K562 (cell line): ENCODE results near the gene MMP24. TPM values are rescaled to one million over a fixed set of nuclear protein-coding genes. Genes with fewer than 3 reads are reported as not detected.

ENCODE experiments used
- ARID1B ChIP-seq: fragments of 450-650 bp; IDR thresholded peaks from 2 replicates; pipeline ENCODE4 v1.6.1; 2016; ENCODE audit warnings: antibody characterized with exemption, mild to moderate bottlenecking, inconsistent platforms
- DACH1 ChIP-seq: fragments of 450-650 bp; IDR thresholded peaks from 2 replicates; pipeline ENCODE4 v1.6.1; 2018; ENCODE audit not compliant: partially characterized antibody
- DPF2 ChIP-seq: fragments of 450-650 bp; IDR thresholded peaks from 2 replicates; pipeline ENCODE4 v1.6.1; 2016
- ESRRA ChIP-seq: fragments of 450-650 bp; IDR thresholded peaks from 2 replicates; pipeline ENCODE4 v1.6.1; 2014; ENCODE audit warnings: low read depth, mild to moderate bottlenecking, moderate library complexity, borderline replicate concordance
- ETS2 ChIP-seq: IDR thresholded peaks from 2 replicates; pipeline ENCODE4 v1.6.1; 2016; ENCODE audit warnings: borderline replicate concordance, missing genetic modification characterization, mild to moderate bottlenecking, moderate library complexity, missing compliant biosample characterization; ENCODE audit not compliant: poor library complexity, severe bottlenecking
- HDAC8 ChIP-seq: fragments of 450-650 bp; IDR thresholded peaks from 2 replicates; pipeline ENCODE4 v1.6.1; 2016; ENCODE audit warnings: mild to moderate bottlenecking, missing genetic modification characterization, moderate library complexity, missing compliant biosample characterization
- KDM1A ChIP-seq, 2 experiments: fragments of 450-650 bp; IDR thresholded peaks; 2 replicates each; pipeline ENCODE4 v1.6.1; 2016; ENCODE audit warnings: mild to moderate bottlenecking in 2 of 2
- KHSRP ChIP-seq: fragments of 450-650 bp; IDR thresholded peaks from 2 replicates; pipeline ENCODE4 v1.6.1; 2017
- MAZ ChIP-seq, 2 experiments: fragments of 450-650 bp in 1 of 2; sonication (generic) in 1 of 2; formaldehyde crosslinking; IDR thresholded peaks in 1 of 2; conservative IDR thresholded peaks in 1 of 2; 2 replicates each; pipeline versions ENCODE4 v1.4.0 to v1.5.0; 2020; ENCODE audit warnings: mild to moderate bottlenecking in 1 of 2, missing genetic modification reagents in 1 of 2
- MYNN ChIP-seq, 2 experiments: sonication (generic); formaldehyde crosslinking in 1 of 2; IDR thresholded peaks; 2 replicates each; pipeline versions ENCODE4 v1.5.0 to v1.6.1; 2016 to 2020; ENCODE audit warnings: antibody characterized with exemption in 1 of 2, missing genetic modification reagents in 1 of 2
- NFIX ChIP-seq: fragments of 250-450 bp; sonication (Bioruptor Pico); IDR thresholded peaks from 2 replicates; pipeline ENCODE4 v1.4.0; 2020; ENCODE audit warnings: low read depth, mild to moderate bottlenecking, moderate library complexity
- PML ChIP-seq: IDR thresholded peaks from 2 replicates; pipeline ENCODE4 v1.6.1; 2012; ENCODE audit warnings: low read length, inconsistent platforms
- RBFOX2 ChIP-seq: fragments of 200-400 bp; formaldehyde crosslinking; IDR thresholded peaks from 2 replicates; pipeline ENCODE4 v1.6.1; 2017; ENCODE audit warnings: low read depth, mild to moderate bottlenecking, low read length, moderate library complexity
- SMAD4 ChIP-seq: fragments of 250-450 bp; sonication (Bioruptor Pico); conservative IDR thresholded peaks from 2 replicates; pipeline ENCODE4 v1.8.0; 2021; ENCODE audit warnings: inconsistent platforms, mild to moderate bottlenecking, moderate library complexity
- SMARCA5 ChIP-seq: fragments of 450-650 bp; IDR thresholded peaks from 2 replicates; pipeline ENCODE4 v1.6.1; 2016
- SNIP1 ChIP-seq: fragments of 450-650 bp; IDR thresholded peaks from 2 replicates; pipeline ENCODE4 v1.7.1; 2017; ENCODE audit warnings: low read depth, mild to moderate bottlenecking
- STAG1 ChIP-seq: sonication (generic); formaldehyde crosslinking; IDR thresholded peaks from 2 replicates; pipeline ENCODE4 v1.5.0; 2020; ENCODE audit warnings: missing genetic modification reagents, borderline replicate concordance
- WHSC1 ChIP-seq: IDR thresholded peaks from one replicate; pipeline ENCODE4 v1.6.1; 2012; ENCODE audit warnings: low read length, control low read depth, inconsistent platforms
- XRCC3 ChIP-seq: fragments of 450-650 bp; IDR thresholded peaks from 2 replicates; pipeline ENCODE4 v1.6.1; 2017; ENCODE audit warnings: mild to moderate bottlenecking, moderate library complexity
- ZBTB7A ChIP-seq: IDR thresholded peaks from 2 replicates; pipeline ENCODE4 v1.6.1; 2011; ENCODE audit warnings: low read depth, mild to moderate bottlenecking, low read length, moderate library complexity, borderline replicate concordance; ENCODE audit not compliant: control insufficient read depth
- ZNF23 ChIP-seq: fragments of 250-450 bp; sonication (Bioruptor Pico); IDR thresholded peaks from 2 replicates; pipeline ENCODE4 v1.4.0; 2020; ENCODE audit warnings: mild to moderate bottlenecking
- ZNF347 ChIP-seq: fragments of 450-650 bp; formaldehyde crosslinking; IDR thresholded peaks from 2 replicates; pipeline ENCODE4 v1.4.0; 2020; ENCODE audit warnings: low read depth, mild to moderate bottlenecking, moderate library complexity
- ZNF696 ChIP-seq: fragments of 250-450 bp; sonication (Bioruptor Pico); conservative IDR thresholded peaks from 2 replicates; pipeline ENCODE4 v1.4.0; 2020; ENCODE audit warnings: mild to moderate bottlenecking, moderate library complexity
- ZNF785 ChIP-seq: fragments of 250-450 bp; sonication (Bioruptor Pico); IDR thresholded peaks from 2 replicates; pipeline ENCODE4 v1.4.0; 2020; ENCODE audit warnings: mild to moderate bottlenecking
- polyA plus RNA-seq, 8 experiments: library from polyadenylated mRNA; depleted of rRNA in 4 of 8; stranded (reverse) in 5 of 8; unstranded in 3 of 8; fragments of >200 nt; fragmentation: Nextera tagmentation in 2 of 8; fragmentation: Illumina TruSeq in 1 of 8; extraction: Ambion mirVana in 2 of 8; extraction: Trizol in 1 of 8; gene quantifications; 2 replicates each; pipeline versions ENCODE4 v1.2.1 to v1.2.3, GENCODE V29; 2011 to 2014; ENCODE audit warnings: inconsistent platforms in 1 of 8, missing spikeins in 1 of 8
- total RNA-seq, 7 experiments: library from RNA; depleted of rRNA in 6 of 7; stranded (reverse); fragments of >200 nt in 6 of 7; fragmentation: Illumina TruSeq in 2 of 7; extraction: Trizol in 2 of 7; gene quantifications; 2 replicates each; pipeline versions ENCODE4 v1.2.1 to v1.2.3, GENCODE V29; 2011 to 2021; ENCODE audit warnings: low replicate concordance in 1 of 7
- TF ChIP-seq, protein P1 (sequence below), 2 experiments: fragments of 250-450 bp in 1 of 2; fragments of 450-650 bp in 1 of 2; sonication (Bioruptor Pico) in 1 of 2; IDR thresholded peaks; 2 replicates each; pipeline versions ENCODE4 v1.6.1 to v1.8.0; 2016 to 2021; ENCODE audit warnings: mild to moderate bottlenecking in 2 of 2, moderate library complexity in 2 of 2, missing compliant biosample characterization in 1 of 2, missing genetic modification characterization in 1 of 2
- TF ChIP-seq, protein P2 (sequence below): fragments of 250-450 bp; sonication (Bioruptor Pico); IDR thresholded peaks from 2 replicates; pipeline ENCODE4 v1.5.0; 2020; ENCODE audit warnings: mild to moderate bottlenecking, borderline replicate concordance
- TF ChIP-seq, protein P3 (sequence below): sonication (generic); formaldehyde crosslinking; IDR thresholded peaks from 2 replicates; pipeline ENCODE4 v1.8.1; 2023; ENCODE audit warnings: mild to moderate bottlenecking, missing genetic modification reagents, moderate library complexity

MMP24 gene
- total and polyA plus RNA-seq, 9 of the 15 experiments (the other 6 are each of a cell fraction or from before 2014, with no cell fraction given), result 0.03 to 0.07 (median 0.03) TPM; not detected in 6

DNA sequence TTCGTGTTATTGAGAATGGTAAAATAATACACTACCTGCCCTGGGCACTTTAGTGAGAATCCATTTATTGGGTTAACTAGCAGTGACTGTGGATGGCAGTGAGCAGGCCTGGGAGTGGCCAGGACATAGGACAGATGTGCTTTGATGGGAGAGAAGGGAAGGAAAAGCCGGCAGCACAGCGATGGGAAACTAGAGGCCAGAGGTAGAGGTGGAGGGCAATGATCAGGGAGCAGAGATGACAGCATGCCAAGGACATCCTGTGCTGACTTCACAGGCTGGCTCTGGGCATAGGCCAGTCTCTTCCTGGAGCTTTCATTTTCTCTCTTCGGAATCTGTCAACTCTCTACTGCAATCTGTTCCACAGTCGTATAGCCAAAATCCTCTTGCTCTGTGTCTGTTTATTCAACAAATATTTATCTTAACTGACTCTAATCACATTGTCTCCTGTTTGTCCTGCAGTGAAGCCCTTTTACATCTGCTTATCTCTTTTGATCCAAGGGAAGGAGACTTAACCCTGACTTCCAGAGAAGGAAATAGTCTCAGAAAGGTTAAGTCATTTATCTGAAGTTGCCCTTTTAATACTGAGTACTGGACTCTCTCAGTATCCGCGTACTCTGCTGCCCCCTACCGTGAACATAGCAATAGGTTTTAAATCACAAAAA lies 18.4 kb upstream of the MMP24 start (continued):
- 0 out of 2 replicates have a peak, but pooled peaks have one; percentile 60 for TF ChIP-seq SMAD4 (CRISPR knock-in tag)
- TF ChIP-seq HDAC8 (tag), result no peak
- TF ChIP-seq, protein P1, sequence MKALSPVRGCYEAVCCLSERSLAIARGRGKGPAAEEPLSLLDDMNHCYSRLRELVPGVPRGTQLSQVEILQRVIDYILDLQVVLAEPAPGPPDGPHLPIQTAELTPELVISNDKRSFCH (CRISPR knock-in tag; IDR thresholded peaks at IDR 0.05), result no peak
- TF ChIP-seq, protein P1 (tag; IDR thresholded peaks at IDR 0.05), result peak; percentile 89
- TF ChIP-seq DPF2, result peak; percentile 37; the same call in 1 of the 2 replicates
- no peak for TF ChIP-seq PML
- TF ChIP-seq ZBTB7A, result no peak
- TF ChIP-seq SNIP1, result peak; percentile 38; the same call in 1 of the 2 replicates
- no peak for TF ChIP-seq ZNF347 (CRISPR knock-in tag)
- TF ChIP-seq, protein P2, sequence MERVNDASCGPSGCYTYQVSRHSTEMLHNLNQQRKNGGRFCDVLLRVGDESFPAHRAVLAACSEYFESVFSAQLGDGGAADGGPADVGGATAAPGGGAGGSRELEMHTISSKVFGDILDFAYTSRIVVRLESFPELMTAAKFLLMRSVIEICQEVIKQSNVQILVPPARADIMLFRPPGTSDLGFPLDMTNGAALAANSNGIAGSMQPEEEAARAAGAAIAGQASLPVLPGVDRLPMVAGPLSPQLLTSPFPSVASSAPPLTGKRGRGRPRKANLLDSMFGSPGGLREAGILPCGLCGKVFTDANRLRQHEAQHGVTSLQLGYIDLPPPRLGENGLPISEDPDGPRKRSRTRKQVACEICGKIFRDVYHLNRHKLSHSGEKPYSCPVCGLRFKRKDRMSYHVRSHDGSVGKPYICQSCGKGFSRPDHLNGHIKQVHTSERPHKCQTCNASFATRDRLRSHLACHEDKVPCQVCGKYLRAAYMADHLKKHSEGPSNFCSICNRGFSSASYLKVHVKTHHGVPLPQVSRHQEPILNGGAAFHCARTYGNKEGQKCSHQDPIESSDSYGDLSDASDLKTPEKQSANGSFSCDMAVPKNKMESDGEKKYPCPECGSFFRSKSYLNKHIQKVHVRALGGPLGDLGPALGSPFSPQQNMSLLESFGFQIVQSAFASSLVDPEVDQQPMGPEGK (CRISPR knock-in tag), result no peak
- TF ChIP-seq ZNF696 (CRISPR knock-in tag), result no peak
- TF ChIP-seq WHSC1, result no peak
- no peak for TF ChIP-seq MYNN (IDR thresholded peaks at IDR 0.05)
- no peak for TF ChIP-seq MYNN (CRISPR knock-in tag; IDR thresholded peaks at IDR 0.05)
- peak; percentile 37 for TF ChIP-seq DACH1
- TF ChIP-seq STAG1 (CRISPR knock-in tag), result peak; percentile 39; the same call in 1 of the 2 replicates
- TF ChIP-seq ZNF785 (CRISPR knock-in tag), result no peak
- TF ChIP-seq ARID1B, result peak; percentile 83
- no peak for TF ChIP-seq MAZ (CRISPR knock-in tag; conservative IDR thresholded peaks at IDR 0.05 in 1 of 2, IDR thresholded peaks at IDR 0.05 in 1 of 2)
- peak; percentile 66 for TF ChIP-seq ESRRA
- TF ChIP-seq XRCC3, result no peak
- TF ChIP-seq, protein P3, sequence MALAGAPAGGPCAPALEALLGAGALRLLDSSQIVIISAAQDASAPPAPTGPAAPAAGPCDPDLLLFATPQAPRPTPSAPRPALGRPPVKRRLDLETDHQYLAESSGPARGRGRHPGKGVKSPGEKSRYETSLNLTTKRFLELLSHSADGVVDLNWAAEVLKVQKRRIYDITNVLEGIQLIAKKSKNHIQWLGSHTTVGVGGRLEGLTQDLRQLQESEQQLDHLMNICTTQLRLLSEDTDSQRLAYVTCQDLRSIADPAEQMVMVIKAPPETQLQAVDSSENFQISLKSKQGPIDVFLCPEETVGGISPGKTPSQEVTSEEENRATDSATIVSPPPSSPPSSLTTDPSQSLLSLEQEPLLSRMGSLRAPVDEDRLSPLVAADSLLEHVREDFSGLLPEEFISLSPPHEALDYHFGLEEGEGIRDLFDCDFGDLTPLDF, result no peak
- TF ChIP-seq RBFOX2, result no peak
- no peak for TF ChIP-seq KHSRP
- TF ChIP-seq ZNF23 (CRISPR knock-in tag), result no peak
- no peak for TF ChIP-seq NFIX (CRISPR knock-in tag)
- no peak for TF ChIP-seq ETS2 (tag)
- peak; percentile 10; the same call in 1 of the 2 replicates for TF ChIP-seq SMARCA5
- peak; percentile 88 to 93 for TF ChIP-seq KDM1A (IDR thresholded peaks at IDR 0.05)
